ENCODE results near the gene LDB2. TPM values are rescaled to one million over a fixed set of nuclear protein-coding genes. Genes with fewer than 3 reads are reported as not detected.

LDB2 gene
- total and polyA plus RNA-seq, 2 experiments from 2014 or later: 48.6 to 80.1 TPM

DNA sequence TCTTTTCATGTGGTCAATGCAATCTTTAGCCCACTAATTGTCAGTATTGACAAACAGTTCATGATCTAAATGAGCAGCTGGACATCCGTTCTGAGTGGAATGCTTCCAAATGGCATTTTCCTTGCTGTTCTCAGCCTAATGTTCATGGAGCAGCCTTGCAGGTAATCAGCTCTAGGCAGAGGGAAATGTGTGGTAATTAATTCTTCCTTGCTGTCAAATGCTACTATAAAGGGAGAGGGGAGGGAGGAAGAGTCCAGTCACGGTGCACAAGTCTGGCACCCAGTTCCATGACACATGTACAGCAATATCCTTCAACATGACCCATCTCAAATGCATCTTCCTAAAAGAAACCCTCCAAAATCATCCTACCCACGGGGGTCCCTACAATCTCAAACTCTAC is 88.5 kb downstream of the LDB2 start (continued):
- TF ChIP-seq, protein P1, sequence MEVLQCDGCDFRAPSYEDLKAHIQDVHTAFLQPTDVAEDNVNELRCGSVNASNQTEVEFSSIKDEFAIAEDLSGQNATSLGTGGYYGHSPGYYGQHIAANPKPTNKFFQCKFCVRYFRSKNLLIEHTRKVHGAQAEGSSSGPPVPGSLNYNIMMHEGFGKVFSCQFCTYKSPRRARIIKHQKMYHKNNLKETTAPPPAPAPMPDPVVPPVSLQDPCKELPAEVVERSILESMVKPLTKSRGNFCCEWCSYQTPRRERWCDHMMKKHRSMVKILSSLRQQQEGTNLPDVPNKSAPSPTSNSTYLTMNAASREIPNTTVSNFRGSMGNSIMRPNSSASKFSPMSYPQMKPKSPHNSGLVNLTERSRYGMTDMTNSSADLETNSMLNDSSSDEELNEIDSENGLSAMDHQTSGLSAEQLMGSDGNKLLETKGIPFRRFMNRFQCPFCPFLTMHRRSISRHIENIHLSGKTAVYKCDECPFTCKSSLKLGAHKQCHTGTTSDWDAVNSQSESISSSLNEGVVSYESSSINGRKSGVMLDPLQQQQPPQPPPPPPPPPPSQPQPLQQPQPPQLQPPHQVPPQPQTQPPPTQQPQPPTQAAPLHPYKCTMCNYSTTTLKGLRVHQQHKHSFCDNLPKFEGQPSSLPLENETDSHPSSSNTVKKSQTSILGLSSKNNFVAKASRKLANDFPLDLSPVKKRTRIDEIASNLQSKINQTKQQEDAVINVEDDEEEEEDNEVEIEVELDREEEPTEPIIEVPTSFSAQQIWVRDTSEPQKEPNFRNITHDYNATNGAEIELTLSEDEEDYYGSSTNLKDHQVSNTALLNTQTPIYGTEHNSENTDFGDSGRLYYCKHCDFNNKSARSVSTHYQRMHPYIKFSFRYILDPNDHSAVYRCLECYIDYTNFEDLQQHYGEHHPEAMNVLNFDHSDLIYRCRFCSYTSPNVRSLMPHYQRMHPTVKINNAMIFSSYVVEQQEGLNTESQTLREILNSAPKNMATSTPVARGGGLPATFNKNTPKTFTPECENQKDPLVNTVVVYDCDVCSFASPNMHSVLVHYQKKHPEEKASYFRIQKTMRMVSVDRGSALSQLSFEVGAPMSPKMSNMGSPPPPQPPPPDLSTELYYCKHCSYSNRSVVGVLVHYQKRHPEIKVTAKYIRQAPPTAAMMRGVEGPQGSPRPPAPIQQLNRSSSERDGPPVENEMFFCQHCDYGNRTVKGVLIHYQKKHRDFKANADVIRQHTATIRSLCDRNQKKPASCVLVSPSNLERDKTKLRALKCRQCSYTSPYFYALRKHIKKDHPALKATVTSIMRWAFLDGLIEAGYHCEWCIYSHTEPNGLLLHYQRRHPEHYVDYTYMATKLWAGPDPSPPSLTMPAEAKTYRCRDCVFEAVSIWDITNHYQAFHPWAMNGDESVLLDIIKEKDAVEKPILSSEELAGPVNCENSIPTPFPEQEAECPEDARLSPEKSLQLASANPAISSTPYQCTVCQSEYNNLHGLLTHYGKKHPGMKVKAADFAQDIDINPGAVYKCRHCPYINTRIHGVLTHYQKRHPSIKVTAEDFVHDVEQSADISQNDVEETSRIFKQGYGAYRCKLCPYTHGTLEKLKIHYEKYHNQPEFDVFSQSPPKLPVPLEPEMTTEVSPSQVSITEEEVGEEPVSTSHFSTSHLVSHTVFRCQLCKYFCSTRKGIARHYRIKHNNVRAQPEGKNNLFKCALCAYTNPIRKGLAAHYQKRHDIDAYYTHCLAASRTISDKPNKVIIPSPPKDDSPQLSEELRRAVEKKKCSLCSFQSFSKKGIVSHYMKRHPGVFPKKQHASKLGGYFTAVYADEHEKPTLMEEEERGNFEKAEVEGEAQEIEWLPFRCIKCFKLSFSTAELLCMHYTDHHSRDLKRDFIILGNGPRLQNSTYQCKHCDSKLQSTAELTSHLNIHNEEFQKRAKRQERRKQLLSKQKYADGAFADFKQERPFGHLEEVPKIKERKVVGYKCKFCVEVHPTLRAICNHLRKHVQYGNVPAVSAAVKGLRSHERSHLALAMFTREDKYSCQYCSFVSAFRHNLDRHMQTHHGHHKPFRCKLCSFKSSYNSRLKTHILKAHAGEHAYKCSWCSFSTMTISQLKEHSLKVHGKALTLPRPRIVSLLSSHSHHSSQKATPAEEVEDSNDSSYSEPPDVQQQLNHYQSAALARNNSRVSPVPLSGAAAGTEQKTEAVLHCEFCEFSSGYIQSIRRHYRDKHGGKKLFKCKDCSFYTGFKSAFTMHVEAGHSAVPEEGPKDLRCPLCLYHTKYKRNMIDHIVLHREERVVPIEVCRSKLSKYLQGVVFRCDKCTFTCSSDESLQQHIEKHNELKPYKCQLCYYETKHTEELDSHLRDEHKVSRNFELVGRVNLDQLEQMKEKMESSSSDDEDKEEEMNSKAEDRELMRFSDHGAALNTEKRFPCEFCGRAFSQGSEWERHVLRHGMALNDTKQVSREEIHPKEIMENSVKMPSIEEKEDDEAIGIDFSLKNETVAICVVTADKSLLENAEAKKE (CRISPR knock-in tag; IDR thresholded peaks at IDR 0.05): no peak

DNA sequence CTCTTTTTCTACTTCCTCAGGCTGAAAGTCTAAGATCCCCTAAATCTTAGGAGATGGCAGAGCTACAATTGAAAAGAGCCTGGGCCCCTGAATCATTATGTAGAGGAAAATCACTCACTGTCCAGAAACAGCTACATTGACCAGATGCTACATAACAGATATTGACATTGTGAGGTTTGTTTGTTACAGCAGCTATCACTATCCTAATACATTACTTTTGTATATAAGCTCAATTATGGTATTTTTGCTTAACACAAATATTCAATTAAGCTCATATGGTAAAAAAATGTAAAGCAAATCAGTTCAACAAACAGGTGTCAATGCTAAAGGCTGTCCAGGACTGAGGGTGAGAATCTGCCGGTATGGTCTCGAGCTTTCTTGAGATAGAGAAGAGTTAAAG is 89.4 kb downstream of the LDB2 start:
- no peaks in the 10 kb centered on the region for H3F3A ChIP-seq (replicated peaks; ENCODE audit: low read depth)
- DNase-seq (ENCODE audit: low spot score) (no peak), ATAC-seq (no peak)
- Mint-ChIP-seq H3K4me1 (peaks cover 4% of the 10 kb centered on the region; the same call in 2 of the 3 replicates), H3K36me3 (ENCODE audit: low read depth) (peaks cover 37% of the 10 kb centered on the region), H3K4me3 (no peak overlapping the region), H3K27me3 (ENCODE audit: insufficient read depth, low read depth, poor library complexity) (no peaks in the 10 kb centered on the region), H3K9me3 (peaks cover 10% of the 10 kb centered on the region; the same call in 2 of the 3 replicates), H3K27ac (no peak overlapping the region)
- no peak overlapping the region for H3K4me3 ChIP-seq
- peaks cover 4% of the 10 kb centered on the region; the same call in 1 of the 2 replicates for H3K36me3 ChIP-seq (ENCODE audit: insufficient read depth)
- H4K20me1 ChIP-seq (replicated peaks; ENCODE audit: insufficient read depth): no peaks in the 10 kb centered on the region
- H3K27ac ChIP-seq (ENCODE audit: low read depth): no peak overlapping the region
- no peaks in the 10 kb centered on the region for H3K9me2 ChIP-seq (ENCODE audit: insufficient read depth)
- H3K27me3 ChIP-seq (ENCODE audit: insufficient read depth): no peaks in the 10 kb centered on the region
- no peak overlapping the region for H3K4me2 ChIP-seq
- no peaks in the 10 kb centered on the region for H3K4me1 ChIP-seq (ENCODE audit: insufficient read depth)
- no peaks in the 10 kb centered on the region; the same call in 1 of the 2 replicates for H3K79me2 ChIP-seq (replicated peaks; ENCODE audit: insufficient read depth)
- no peak overlapping the region for H2AFZ ChIP-seq
- TF ChIP-seq ZNF114 (CRISPR knock-in tag; IDR thresholded peaks at IDR 0.05): no peak
- TF ChIP-seq, protein P2, sequence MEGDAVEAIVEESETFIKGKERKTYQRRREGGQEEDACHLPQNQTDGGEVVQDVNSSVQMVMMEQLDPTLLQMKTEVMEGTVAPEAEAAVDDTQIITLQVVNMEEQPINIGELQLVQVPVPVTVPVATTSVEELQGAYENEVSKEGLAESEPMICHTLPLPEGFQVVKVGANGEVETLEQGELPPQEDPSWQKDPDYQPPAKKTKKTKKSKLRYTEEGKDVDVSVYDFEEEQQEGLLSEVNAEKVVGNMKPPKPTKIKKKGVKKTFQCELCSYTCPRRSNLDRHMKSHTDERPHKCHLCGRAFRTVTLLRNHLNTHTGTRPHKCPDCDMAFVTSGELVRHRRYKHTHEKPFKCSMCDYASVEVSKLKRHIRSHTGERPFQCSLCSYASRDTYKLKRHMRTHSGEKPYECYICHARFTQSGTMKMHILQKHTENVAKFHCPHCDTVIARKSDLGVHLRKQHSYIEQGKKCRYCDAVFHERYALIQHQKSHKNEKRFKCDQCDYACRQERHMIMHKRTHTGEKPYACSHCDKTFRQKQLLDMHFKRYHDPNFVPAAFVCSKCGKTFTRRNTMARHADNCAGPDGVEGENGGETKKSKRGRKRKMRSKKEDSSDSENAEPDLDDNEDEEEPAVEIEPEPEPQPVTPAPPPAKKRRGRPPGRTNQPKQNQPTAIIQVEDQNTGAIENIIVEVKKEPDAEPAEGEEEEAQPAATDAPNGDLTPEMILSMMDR (conservative IDR thresholded peaks at IDR 0.05; ENCODE audit: low read depth in 2 of 2): no peak
- no peak for TF ChIP-seq EZH2phosphoT487 (IDR thresholded peaks at IDR 0.05; ENCODE audit: unreplicated experiment)
- no peak for TF ChIP-seq POLR2AphosphoS5 (IDR thresholded peaks at IDR 0.05; ENCODE audit: low read depth)
- TF ChIP-seq, protein P3, sequence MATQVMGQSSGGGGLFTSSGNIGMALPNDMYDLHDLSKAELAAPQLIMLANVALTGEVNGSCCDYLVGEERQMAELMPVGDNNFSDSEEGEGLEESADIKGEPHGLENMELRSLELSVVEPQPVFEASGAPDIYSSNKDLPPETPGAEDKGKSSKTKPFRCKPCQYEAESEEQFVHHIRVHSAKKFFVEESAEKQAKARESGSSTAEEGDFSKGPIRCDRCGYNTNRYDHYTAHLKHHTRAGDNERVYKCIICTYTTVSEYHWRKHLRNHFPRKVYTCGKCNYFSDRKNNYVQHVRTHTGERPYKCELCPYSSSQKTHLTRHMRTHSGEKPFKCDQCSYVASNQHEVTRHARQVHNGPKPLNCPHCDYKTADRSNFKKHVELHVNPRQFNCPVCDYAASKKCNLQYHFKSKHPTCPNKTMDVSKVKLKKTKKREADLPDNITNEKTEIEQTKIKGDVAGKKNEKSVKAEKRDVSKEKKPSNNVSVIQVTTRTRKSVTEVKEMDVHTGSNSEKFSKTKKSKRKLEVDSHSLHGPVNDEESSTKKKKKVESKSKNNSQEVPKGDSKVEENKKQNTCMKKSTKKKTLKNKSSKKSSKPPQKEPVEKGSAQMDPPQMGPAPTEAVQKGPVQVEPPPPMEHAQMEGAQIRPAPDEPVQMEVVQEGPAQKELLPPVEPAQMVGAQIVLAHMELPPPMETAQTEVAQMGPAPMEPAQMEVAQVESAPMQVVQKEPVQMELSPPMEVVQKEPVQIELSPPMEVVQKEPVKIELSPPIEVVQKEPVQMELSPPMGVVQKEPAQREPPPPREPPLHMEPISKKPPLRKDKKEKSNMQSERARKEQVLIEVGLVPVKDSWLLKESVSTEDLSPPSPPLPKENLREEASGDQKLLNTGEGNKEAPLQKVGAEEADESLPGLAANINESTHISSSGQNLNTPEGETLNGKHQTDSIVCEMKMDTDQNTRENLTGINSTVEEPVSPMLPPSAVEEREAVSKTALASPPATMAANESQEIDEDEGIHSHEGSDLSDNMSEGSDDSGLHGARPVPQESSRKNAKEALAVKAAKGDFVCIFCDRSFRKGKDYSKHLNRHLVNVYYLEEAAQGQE (IDR thresholded peaks at IDR 0.05; ENCODE audit: unreplicated experiment): no peak
- no peak for TF ChIP-seq JUNB (IDR thresholded peaks at IDR 0.05; ENCODE audit: unreplicated experiment)
